ENCODE data around the gene CNIH1. TPM values are rescaled to one million over a fixed set of nuclear protein-coding genes. Genes with fewer than 3 reads are reported as not detected.

Gene CNIH1
- total and polyA plus RNA-seq, 4 donors, result 44.1 to 145 (median 85.7) TPM

- H3K9me3 ChIP-seq (ENCODE audit: control insufficient read depth in 4 of 4, insufficient read depth in 3 of 4, low read length in 3 of 4), result no peaks in the 10 kb centered on the region
- DNase-seq (no peak), ATAC-seq (ENCODE audit: insufficient read depth, low FRiP score) (no peak)
- no peak overlapping the region for H3K4me3 ChIP-seq
- 80 to 95% methylated on average over 3 of the region's 3 CpGs for WGBS, 2 donors
- no peaks in the 10 kb centered on the region for H3K27me3 ChIP-seq (ENCODE audit: control insufficient read depth in 3 of 3, insufficient read depth in 3 of 3, low read length in 2 of 3)
- peaks cover 4 to 28% (median 16%) of the 10 kb centered on the region in 4 donors for H3K36me3 ChIP-seq (ENCODE audit: control insufficient read depth in 4 of 4, insufficient read depth in 4 of 4, low read length in 4 of 4)
- H3K4me1 ChIP-seq (ENCODE audit: control insufficient read depth in 5 of 5, insufficient read depth in 5 of 5, low read length in 5 of 5), result peaks cover 0 to 9% (median 0%) of the 10 kb centered on the region in 5 donors
- TF ChIP-seq, protein P1, sequence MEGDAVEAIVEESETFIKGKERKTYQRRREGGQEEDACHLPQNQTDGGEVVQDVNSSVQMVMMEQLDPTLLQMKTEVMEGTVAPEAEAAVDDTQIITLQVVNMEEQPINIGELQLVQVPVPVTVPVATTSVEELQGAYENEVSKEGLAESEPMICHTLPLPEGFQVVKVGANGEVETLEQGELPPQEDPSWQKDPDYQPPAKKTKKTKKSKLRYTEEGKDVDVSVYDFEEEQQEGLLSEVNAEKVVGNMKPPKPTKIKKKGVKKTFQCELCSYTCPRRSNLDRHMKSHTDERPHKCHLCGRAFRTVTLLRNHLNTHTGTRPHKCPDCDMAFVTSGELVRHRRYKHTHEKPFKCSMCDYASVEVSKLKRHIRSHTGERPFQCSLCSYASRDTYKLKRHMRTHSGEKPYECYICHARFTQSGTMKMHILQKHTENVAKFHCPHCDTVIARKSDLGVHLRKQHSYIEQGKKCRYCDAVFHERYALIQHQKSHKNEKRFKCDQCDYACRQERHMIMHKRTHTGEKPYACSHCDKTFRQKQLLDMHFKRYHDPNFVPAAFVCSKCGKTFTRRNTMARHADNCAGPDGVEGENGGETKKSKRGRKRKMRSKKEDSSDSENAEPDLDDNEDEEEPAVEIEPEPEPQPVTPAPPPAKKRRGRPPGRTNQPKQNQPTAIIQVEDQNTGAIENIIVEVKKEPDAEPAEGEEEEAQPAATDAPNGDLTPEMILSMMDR (IDR thresholded peaks at IDR 0.05; ENCODE audit: control extremely low read depth, extremely low read depth), result no peak
- peak overlapping the region in 1 of 2 donors; percentile 33 for H3K27ac ChIP-seq (ENCODE audit: low read depth in 1 of 2, low read length in 1 of 2)
- no peak overlapping the region for H3K9ac ChIP-seq (ENCODE audit: insufficient read depth in 1 of 2, low read length in 2 of 2)
These were observed 13.3 kb downstream of the CNIH1 start for GRCh38 chr14:54427871-54428270.

- H3K4me3 ChIP-seq, result no peak overlapping the region
- no peak overlapping the region for H3K9ac ChIP-seq (ENCODE audit: insufficient read depth in 1 of 2, low read length in 2 of 2)
- 85 to 91% methylated on average over 3 of the region's 3 CpGs for WGBS, 2 donors
- peaks cover 0 to 5% (median 0%) of the 10 kb centered on the region in 5 donors for H3K4me1 ChIP-seq (ENCODE audit: control insufficient read depth in 5 of 5, insufficient read depth in 5 of 5, low read length in 5 of 5)
- no peaks in the 10 kb centered on the region for H3K27me3 ChIP-seq (ENCODE audit: control insufficient read depth in 3 of 3, insufficient read depth in 3 of 3, low read length in 2 of 3)
- no peak for DNase-seq
- ATAC-seq (ENCODE audit: insufficient read depth, low FRiP score), result no peak
- peaks cover 4 to 28% (median 16%) of the 10 kb centered on the region in 4 donors for H3K36me3 ChIP-seq (ENCODE audit: control insufficient read depth in 4 of 4, insufficient read depth in 4 of 4, low read length in 4 of 4)
- TF ChIP-seq, protein P1 (IDR thresholded peaks at IDR 0.05; ENCODE audit: control extremely low read depth, extremely low read depth), result no peak
- H3K27ac ChIP-seq (ENCODE audit: low read depth in 1 of 2, low read length in 1 of 2), result no peak overlapping the region
- H3K9me3 ChIP-seq (ENCODE audit: control insufficient read depth in 4 of 4, insufficient read depth in 3 of 4, low read length in 3 of 4), result no peaks in the 10 kb centered on the region
These were observed 15.5 kb downstream of the CNIH1 start for GRCh38 chr14:54425537-54426274.

DNA sequence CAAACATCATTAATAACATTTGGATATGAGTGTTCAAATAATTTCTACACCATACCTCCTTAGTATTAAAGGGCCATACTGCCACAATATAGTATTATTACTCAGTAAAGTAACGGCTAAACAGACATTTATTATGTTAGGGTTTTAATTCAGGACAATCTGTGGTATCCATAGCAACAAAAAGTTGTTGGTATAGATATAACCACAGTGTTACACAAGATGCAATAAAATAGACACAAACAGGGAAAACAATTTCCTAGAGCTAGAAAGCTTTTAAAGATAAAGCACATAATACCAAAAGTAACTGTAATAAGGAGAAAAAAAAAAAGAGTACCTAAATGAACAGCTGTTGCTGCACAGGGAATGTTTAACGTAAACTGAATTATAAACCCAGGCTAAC lies 16.1 kb downstream of the CNIH1 start:
- WGBS, 2 donors, result 73 to 93% methylated on average over 2 of the region's 2 CpGs
- H3K36me3 ChIP-seq (ENCODE audit: control insufficient read depth in 4 of 4, insufficient read depth in 4 of 4, low read length in 4 of 4), result peaks cover 4 to 27% (median 15%) of the 10 kb centered on the region in 4 donors
- DNase-seq, result no peak

More for the DNA sequence above, 16.1 kb downstream of the CNIH1 start:
- TF ChIP-seq, protein P1 (IDR thresholded peaks at IDR 0.05; ENCODE audit: control extremely low read depth, extremely low read depth), result no peak
- no peak overlapping the region for H3K27ac ChIP-seq (ENCODE audit: low read depth in 1 of 2, low read length in 1 of 2)
- no peaks in the 10 kb centered on the region for H3K9me3 ChIP-seq (ENCODE audit: control insufficient read depth in 4 of 4, insufficient read depth in 3 of 4, low read length in 3 of 4)
- H3K4me3 ChIP-seq, result no peak overlapping the region
- H3K9ac ChIP-seq (ENCODE audit: insufficient read depth in 1 of 2, low read length in 2 of 2), result no peak overlapping the region
- no peaks in the 10 kb centered on the region for H3K27me3 ChIP-seq (ENCODE audit: control insufficient read depth in 3 of 3, insufficient read depth in 3 of 3, low read length in 2 of 3)
- ATAC-seq (ENCODE audit: insufficient read depth, low FRiP score), result no peak
- peaks cover 0 to 5% (median 0%) of the 10 kb centered on the region in 5 donors for H3K4me1 ChIP-seq (ENCODE audit: control insufficient read depth in 5 of 5, insufficient read depth in 5 of 5, low read length in 5 of 5)
